Mesenchymal stem cell (in vitro differentiated cells and primary cell): ENCODE measurements around the gene C5orf34.

Source experiments
- DNase-seq: peaks from one replicate; pipeline ENCODE4 v3.0.0-alpha.2; 2013
- H2AFZ ChIP-seq: one replicate; pipeline ENCODE4 v1.6.1; 2013; ENCODE audit warnings: low read depth, mild to moderate bottlenecking, control low read depth, inconsistent platforms, low read length, moderate library complexity
- H2AK5ac ChIP-seq: 2 replicates; pipeline ENCODE4 v1.6.1; 2013; ENCODE audit warnings: low read length, moderate library complexity, mild to moderate bottlenecking, inconsistent platforms; ENCODE audit not compliant: severe bottlenecking
- H2BK120ac ChIP-seq: one replicate; pipeline ENCODE4 v1.6.1; 2013; ENCODE audit warnings: low read depth, mild to moderate bottlenecking, inconsistent platforms, low read length, moderate library complexity
- H2BK12ac ChIP-seq, 2 experiments: one replicate each; pipeline ENCODE4 v1.6.1; 2013; ENCODE audit warnings: inconsistent platforms in 2 of 2, low read length in 2 of 2, mild to moderate bottlenecking in 2 of 2, moderate library complexity in 2 of 2, control low read depth in 1 of 2
- H2BK15ac ChIP-seq: one replicate; pipeline ENCODE4 v1.6.1; 2013; ENCODE audit warnings: mild to moderate bottlenecking, low read depth, inconsistent platforms; ENCODE audit not compliant: poor library complexity, severe bottlenecking
- H2BK5ac ChIP-seq: 2 replicates; pipeline ENCODE4 v1.6.1; 2013; ENCODE audit warnings: low read depth, mild to moderate bottlenecking, low read length, control low read depth, inconsistent platforms; ENCODE audit not compliant: poor library complexity, severe bottlenecking
- H3K14ac ChIP-seq, 2 experiments: one replicate each; pipeline ENCODE4 v1.6.1; 2013; ENCODE audit warnings: inconsistent platforms in 2 of 2, low read length in 2 of 2, control low read depth in 1 of 2, mild to moderate bottlenecking in 1 of 2, moderate library complexity in 1 of 2
- H3K18ac ChIP-seq, 2 experiments: one replicate each; pipeline ENCODE4 v1.6.1; 2013; ENCODE audit warnings: inconsistent platforms in 2 of 2, low read length in 2 of 2, control low read depth in 1 of 2, low read depth in 1 of 2, mild to moderate bottlenecking in 1 of 2
- H3K23ac ChIP-seq, 2 experiments: one replicate each; pipeline ENCODE4 v1.6.1; 2013; ENCODE audit warnings: inconsistent platforms in 2 of 2, low read length in 2 of 2, mild to moderate bottlenecking in 2 of 2, moderate library complexity in 2 of 2, control low read depth in 1 of 2
- H3K27ac ChIP-seq: 2 replicates; pipeline ENCODE4 v1.5.1; 2013; ENCODE audit warnings: mild to moderate bottlenecking, moderate library complexity, low read length, control low read depth, inconsistent platforms; ENCODE audit not compliant: poor library complexity, severe bottlenecking
- H3K27me3 ChIP-seq, 2 experiments: 2 replicates each; pipeline versions ENCODE4 v1.6.1 to v1.7.0; 2013; ENCODE audit warnings: low read length in 2 of 2, mild to moderate bottlenecking in 2 of 2, moderate library complexity in 2 of 2, control low read depth in 1 of 2, inconsistent platforms in 1 of 2; ENCODE audit not compliant: control insufficient read depth in 1 of 2, insufficient read depth in 1 of 2
- H3K36me3 ChIP-seq, 2 experiments: 2 replicates each; pipeline versions ENCODE4 v1.6.1 to v1.7.0; 2013; ENCODE audit warnings: low read length in 2 of 2, control low read depth in 1 of 2, inconsistent platforms in 1 of 2, low read depth in 1 of 2, mild to moderate bottlenecking in 1 of 2; ENCODE audit not compliant: insufficient read depth in 2 of 2, control insufficient read depth in 1 of 2
- H3K4ac ChIP-seq, 2 experiments: one replicate each; pipeline ENCODE4 v1.6.1; 2013; ENCODE audit warnings: inconsistent platforms in 2 of 2, low read length in 2 of 2, mild to moderate bottlenecking in 2 of 2, moderate library complexity in 2 of 2, control low read depth in 1 of 2, low read depth in 1 of 2
- H3K4me1 ChIP-seq: 2 replicates; pipeline ENCODE4 v1.6.1; 2013; ENCODE audit warnings: low read depth, low read length, control low read depth; ENCODE audit not compliant: control insufficient read depth, insufficient read depth
- H3K4me2 ChIP-seq: 2 replicates; pipeline ENCODE4 v1.6.1; 2013; ENCODE audit warnings: low read length, mild to moderate bottlenecking, inconsistent platforms; ENCODE audit not compliant: poor library complexity, severe bottlenecking
- H3K4me3 ChIP-seq, 2 experiments: 2 replicates each; pipeline versions ENCODE4 v1.5.1 to v1.7.0; 2013; ENCODE audit warnings: low read length in 2 of 2, mild to moderate bottlenecking in 2 of 2, control low read depth in 1 of 2, low read depth in 1 of 2; ENCODE audit not compliant: insufficient read depth in 1 of 2
- H3K79me1 ChIP-seq: replicated peaks from 2 replicates; pipeline ENCODE4 v1.6.1; 2013; ENCODE audit warnings: mild to moderate bottlenecking, control low read depth, low read length, inconsistent platforms; ENCODE audit not compliant: poor library complexity, severe bottlenecking
- H3K9ac ChIP-seq: 2 replicates; pipeline ENCODE4 v1.7.0; 2013; ENCODE audit warnings: mild to moderate bottlenecking, low read length, moderate library complexity
- H3K9me3 ChIP-seq: 2 replicates; pipeline ENCODE4 v1.7.0; 2013; ENCODE audit warnings: mild to moderate bottlenecking, low read length; ENCODE audit not compliant: control insufficient read depth
- H4K8ac ChIP-seq: one replicate; pipeline ENCODE4 v1.6.1; 2013; ENCODE audit warnings: inconsistent platforms, mild to moderate bottlenecking, low read length, moderate library complexity
- H4K91ac ChIP-seq: one replicate; pipeline ENCODE4 v1.6.1; 2013; ENCODE audit warnings: mild to moderate bottlenecking, low read length, inconsistent platforms
- WGBS: methylation state at CpG from one replicate; pipeline ENCODE4 v1.1.7; 2013; ENCODE audit warnings: mixed read lengths; 5-methylcytosine and 5-hydroxymethylcytosine counted together

The C5orf34 gene

GRCh38 chr5:43548358-43548757 lies 33.4 kb upstream of the C5orf34 start:
- no peak overlapping the region for H2AK5ac ChIP-seq
- peaks cover 4% of the 10 kb centered on the region for H3K79me1 ChIP-seq
- no peak overlapping the region for H3K4me3 ChIP-seq
- H3K36me3 ChIP-seq: peaks cover 11 to 96% of the 10 kb centered on the region in 2 experiments
- no peaks in the 10 kb centered on the region for H3K4me1 ChIP-seq
- H4K91ac ChIP-seq: no peak overlapping the region
- no peak overlapping the region for H3K4ac ChIP-seq
- no peak overlapping the region for H2BK120ac ChIP-seq
- H3K18ac ChIP-seq: no peak overlapping the region
- H3K23ac ChIP-seq: no peak overlapping the region
- no peak overlapping the region for H4K8ac ChIP-seq
- no peak overlapping the region for H2BK12ac ChIP-seq
- H2BK5ac ChIP-seq: no peak overlapping the region
- H3K4me2 ChIP-seq: no peak overlapping the region
- no peaks in the 10 kb centered on the region for H3K9me3 ChIP-seq
- H3K27ac ChIP-seq: no peak overlapping the region
- no peak overlapping the region for H3K14ac ChIP-seq
- H2AFZ ChIP-seq: no peak overlapping the region
- H3K27me3 ChIP-seq: no peaks in the 10 kb centered on the region
- 97% methylated on average over 5 of the region's 5 CpGs for WGBS
- no peak overlapping the region for H3K9ac ChIP-seq
- H2BK15ac ChIP-seq: no peak overlapping the region
- no peak for DNase-seq

DNA sequence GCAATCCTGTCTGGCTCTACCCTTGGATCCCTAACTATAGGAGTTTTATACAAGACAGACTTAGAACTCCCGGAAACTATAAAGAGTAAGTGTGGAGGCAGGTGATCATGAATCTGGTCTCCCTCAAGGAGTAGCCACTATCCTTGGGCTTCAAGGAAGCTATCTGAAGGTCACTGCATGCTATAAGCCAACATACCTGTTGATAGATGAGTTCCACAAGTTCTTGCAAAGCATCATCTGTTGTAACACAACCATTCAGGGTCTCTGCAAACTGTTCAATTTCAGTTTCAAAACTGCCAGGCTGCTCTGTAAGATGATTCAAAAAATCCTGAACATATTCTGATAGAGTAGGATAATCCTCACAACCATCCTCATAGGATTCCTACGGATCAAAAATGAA lies 32.6 kb upstream of the C5orf34 start:
- 100% methylated on average over 2 of the region's 2 CpGs for WGBS
- DNase-seq: no peak

GRCh38 chr5:43543434-43543833 lies 28.5 kb upstream of the C5orf34 start:
- no peak overlapping the region for H3K4me2 ChIP-seq
- no peak overlapping the region for H3K4ac ChIP-seq
- H3K4me1 ChIP-seq: no peaks in the 10 kb centered on the region
- no peak overlapping the region for H2BK120ac ChIP-seq
- no peak overlapping the region for H2BK12ac ChIP-seq
- no peak overlapping the region for H2BK5ac ChIP-seq
- H3K9ac ChIP-seq: no peak overlapping the region
- H2AK5ac ChIP-seq: no peak overlapping the region
- no peak overlapping the region for H3K23ac ChIP-seq
- no peak overlapping the region for H4K91ac ChIP-seq
- no peak overlapping the region for H3K14ac ChIP-seq
- H3K27ac ChIP-seq: no peak overlapping the region
- H2AFZ ChIP-seq: no peak overlapping the region
- H2BK15ac ChIP-seq: no peak overlapping the region
- DNase-seq: no peak
- H3K4me3 ChIP-seq: no peak overlapping the region
- no peaks in the 10 kb centered on the region for H3K27me3 ChIP-seq
- H4K8ac ChIP-seq: no peak overlapping the region
- peaks cover 20 to 94% of the 10 kb centered on the region in 2 experiments for H3K36me3 ChIP-seq
- H3K18ac ChIP-seq: no peak overlapping the region
- no peaks in the 10 kb centered on the region for H3K9me3 ChIP-seq
- peaks cover 6% of the 10 kb centered on the region for H3K79me1 ChIP-seq

More for the DNA sequence above, 32.6 kb upstream of the C5orf34 start:
- Histone ChIP-seq H2BK12ac (no peak overlapping the region), H3K23ac (no peak overlapping the region), H3K18ac (no peak overlapping the region), H2AK5ac (no peak overlapping the region), H3K27ac (no peak overlapping the region), H2BK5ac (no peak overlapping the region), H3K36me3 (peaks cover 11 to 96% of the 10 kb centered on the region in 2 experiments), H3K4ac (no peak overlapping the region), H3K9ac (no peak overlapping the region), H3K27me3 (no peaks in the 10 kb centered on the region), H4K91ac (no peak overlapping the region), H3K9me3 (no peaks in the 10 kb centered on the region), H3K4me1 (no peaks in the 10 kb centered on the region), H4K8ac (no peak overlapping the region), H3K14ac (no peak overlapping the region), H2BK15ac (no peak overlapping the region), H3K4me3 (no peak overlapping the region), H3K4me2 (no peak overlapping the region), H2BK120ac (no peak overlapping the region), H2AFZ (no peak overlapping the region), H3K79me1 (peaks cover 4% of the 10 kb centered on the region)

DNA sequence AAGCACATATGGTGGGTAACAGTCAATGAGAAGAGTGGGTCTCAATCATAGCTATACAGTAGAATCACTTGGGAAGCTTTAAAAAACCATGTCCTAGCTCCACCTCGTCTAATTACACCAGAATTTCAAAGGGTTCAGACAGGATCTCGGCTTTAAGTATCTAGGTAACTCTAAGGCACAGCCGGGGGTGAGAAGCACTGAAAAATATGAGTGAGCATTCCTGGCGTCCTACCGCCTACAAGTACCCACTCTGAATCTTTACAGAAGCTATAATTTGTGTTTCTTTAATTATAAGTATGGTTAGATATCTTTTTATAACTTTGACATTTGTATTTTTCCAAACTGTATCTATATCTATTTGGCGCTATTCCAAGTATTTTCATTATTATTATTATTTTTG lies 25.8 kb upstream of the C5orf34 start:
- no peak overlapping the region for H2BK15ac ChIP-seq
- no peak overlapping the region for H2BK12ac ChIP-seq
- H3K27ac ChIP-seq: no peak overlapping the region
- no peaks in the 10 kb centered on the region for H3K9me3 ChIP-seq
- H2BK5ac ChIP-seq: no peak overlapping the region
- no peak overlapping the region for H3K4me3 ChIP-seq
- no peak for DNase-seq
- H3K18ac ChIP-seq: no peak overlapping the region
- H2BK120ac ChIP-seq: no peak overlapping the region
- H4K91ac ChIP-seq: no peak overlapping the region
- WGBS: 96% methylated on average over 3 of the region's 6 CpGs
- no peak overlapping the region for H4K8ac ChIP-seq
- H3K4ac ChIP-seq: no peak overlapping the region
- no peak overlapping the region for H3K14ac ChIP-seq
- H2AK5ac ChIP-seq: no peak overlapping the region
- H2AFZ ChIP-seq: no peak overlapping the region
- H3K36me3 ChIP-seq: peaks cover 18 to 95% of the 10 kb centered on the region in 2 experiments
- no peak overlapping the region for H3K9ac ChIP-seq
- no peak overlapping the region for H3K4me2 ChIP-seq
- no peaks in the 10 kb centered on the region for H3K27me3 ChIP-seq
- H3K4me1 ChIP-seq: no peaks in the 10 kb centered on the region
- peaks cover 7% of the 10 kb centered on the region for H3K79me1 ChIP-seq
- H3K23ac ChIP-seq: no peak overlapping the region
